HepG2 (cell line): ENCODE data around the gene SP1. TPM values are rescaled to one million over a fixed set of nuclear protein-coding genes. Genes with fewer than 3 reads are reported as not detected.

Experiments
- ATAC-seq: fragments of 200-7000 bp; cut with Tn5 transposase; 3 replicates; pipeline ENCODE4 v1.9.1; 2020; ENCODE audit warnings: mild to moderate bottlenecking, moderate library complexity
- BruUV-seq: library from RNA; stranded (reverse); fragments of 400-500 nt; replicated peaks from 2 replicates; lab custom pipeline; 2021; lab: Mats Ljungman, UMichigan
- CTCF ChIA-PET: fragments of 300-600 bp; formaldehyde crosslinking; extraction: SDS; loops from one replicate; lab custom pipeline; 2021; ENCODE audit warnings: low total read pairs, inconsistent platforms, low intra/inter-chr PET ratio; lab: Yijun Ruan, JAX
- POLR2A ChIA-PET: fragments of 350-600 bp; sonication (Branson Sonifier 250); formaldehyde crosslinking; loops from one replicate; lab custom pipeline; 2020; ENCODE audit warnings: antibody characterized with exemption, inconsistent platforms; lab: Yijun Ruan, JAX
- DNase-seq: peaks from one replicate; pipeline ENCODE4 v3.0.0-alpha.2; 2015; ENCODE audit warnings: low spot score
- FAIRE-seq: peaks from 3 replicates; lab custom pipeline; 2011; peaks lifted over from hg19 to GRCh38; lab: Jason Lieb, UNC
- H2AFZ ChIP-seq: one replicate; pipeline ENCODE4 v1.6.1; 2011; ENCODE audit warnings: low read length, inconsistent platforms
- H3K27ac ChIP-seq: fragments of 300-600 bp; 3 replicates; pipeline ENCODE4 v1.8.0; 2011; ENCODE audit warnings: mixed run types, mild to moderate bottlenecking, mixed read lengths, low read length, inconsistent platforms; ENCODE audit not compliant: insufficient read depth; ENCODE audit errors: extremely low read length
- H3K27me3 ChIP-seq, 2 experiments: fragments of 200-600 bp in 1 of 2; 2 replicates in 1 of 2; 3 replicates in 1 of 2; pipeline versions ENCODE4 v1.6.0 to v1.8.0; 2011; ENCODE audit warnings: low read length in 2 of 2, mild to moderate bottlenecking in 2 of 2, moderate library complexity in 2 of 2, inconsistent platforms in 1 of 2; ENCODE audit not compliant: insufficient read depth in 2 of 2, control insufficient read depth in 1 of 2
- H3K36me3 ChIP-seq, 2 experiments: fragments of 200-600 bp in 1 of 2; replicated peaks in 1 of 2; 2 replicates in 1 of 2; 3 replicates in 1 of 2; pipeline versions ENCODE4 v1.5.1 to v1.8.0; 2011; ENCODE audit warnings: low read length in 2 of 2, inconsistent platforms in 1 of 2; ENCODE audit not compliant: insufficient read depth in 2 of 2, control insufficient read depth in 1 of 2
- H3K4me1 ChIP-seq: 2 replicates; pipeline ENCODE4 v1.5.1; 2012; ENCODE audit warnings: low read length, inconsistent platforms; ENCODE audit not compliant: insufficient read depth
- H3K4me2 ChIP-seq: 2 replicates; pipeline ENCODE4 v1.6.0; 2011; ENCODE audit warnings: low read depth, low read length, inconsistent platforms
- H3K4me3 ChIP-seq, 3 experiments: fragments of 200-600 bp in 1 of 3; sonication (generic), shearing (Covaris generic) in 1 of 3; replicated peaks in 1 of 3; 2 replicates each; pipeline ENCODE4 v1.5.1; 2011 to 2016; ENCODE audit warnings: low read length in 3 of 3, inconsistent platforms in 2 of 3, low read depth in 2 of 3, mild to moderate bottlenecking in 2 of 3, control low read depth in 1 of 3, mixed read lengths in 1 of 3; ENCODE audit not compliant: insufficient read depth in 1 of 3
- H3K79me2 ChIP-seq: one replicate; pipeline ENCODE4 v1.6.1; 2011; ENCODE audit warnings: low read length, inconsistent platforms; ENCODE audit not compliant: insufficient read depth
- H3K9ac ChIP-seq: 2 replicates; pipeline ENCODE4 v1.6.0; 2011; ENCODE audit warnings: mild to moderate bottlenecking, low read depth, low read length, inconsistent platforms; ENCODE audit not compliant: insufficient read depth
- H3K9me3 ChIP-seq: 2 replicates; pipeline ENCODE4 v1.5.1; 2012; ENCODE audit warnings: mild to moderate bottlenecking, low read length
- H4K20me1 ChIP-seq: 2 replicates; pipeline ENCODE4 v1.6.0; 2011; ENCODE audit warnings: inconsistent platforms, mild to moderate bottlenecking, low read length, moderate library complexity; ENCODE audit not compliant: insufficient read depth
- MBD4 ChIP-seq: IDR thresholded peaks from 2 replicates; pipeline ENCODE4 v1.6.1; 2012; ENCODE audit warnings: low read length, inconsistent platforms, borderline replicate concordance
- PAF1 ChIP-seq: IDR thresholded peaks from 2 replicates; pipeline ENCODE4 v1.6.1; 2016; ENCODE audit warnings: missing genetic modification reagents, missing compliant biosample characterization
- POLR2A ChIP-seq, 2 experiments: IDR thresholded peaks; 2 replicates each; pipeline ENCODE4 v1.6.1; 2011; ENCODE audit warnings: low read depth in 2 of 2, low read length in 2 of 2, mild to moderate bottlenecking in 1 of 2, moderate library complexity in 1 of 2; ENCODE audit not compliant: insufficient read depth in 1 of 2
- POLR2AphosphoS2 ChIP-seq: IDR thresholded peaks from 2 replicates; pipeline ENCODE4 v1.6.1; 2011; ENCODE audit warnings: low read depth, low read length, improper control_type of control experiment
- POLR2AphosphoS5 ChIP-seq: IDR thresholded peaks from 2 replicates; pipeline ENCODE4 v1.6.1; 2012; ENCODE audit warnings: low read depth, low read length
- RBM22 ChIP-seq: fragments of 200-400 bp; formaldehyde crosslinking; optimal IDR thresholded peaks from 2 replicates; pipeline ENCODE3; 2017; ENCODE audit warnings: mild to moderate bottlenecking, low read length, moderate library complexity
- SAP130 ChIP-seq: IDR thresholded peaks from 2 replicates; pipeline ENCODE4 v1.6.1; 2016; ENCODE audit warnings: low read depth
- ZNF263 ChIP-seq: sonication (generic); formaldehyde crosslinking; IDR thresholded peaks from 2 replicates; pipeline ENCODE4 v1.4.0; 2020; ENCODE audit warnings: missing genetic modification reagents
- ZNF570 ChIP-seq: sonication (generic); formaldehyde crosslinking; IDR thresholded peaks from 2 replicates; pipeline ENCODE4 v1.4.0; 2020; ENCODE audit warnings: mild to moderate bottlenecking, missing genetic modification reagents, borderline replicate concordance
- WGBS: methylation state at CpG from one replicate; pipeline ENCODE4 v1.1.6; 2017; ENCODE audit warnings: low lambda C conversion rate; 5-methylcytosine and 5-hydroxymethylcytosine counted together
- in situ Hi-C: cut with HindIII; loops from 2 replicates; pipeline ENCODE4 v1.10.0; 2017; ENCODE audit warnings: low pct_unique_long_range_greater_than_20kb; ENCODE audit not compliant: extremely low pct_ligation_motif_present
- intact Hi-C: fragments of 100-400 bp; cut with micrococcal nuclease; formaldehyde crosslinking; loops from one replicate; pipeline ENCODE4 v1.10.0; 2022; ENCODE audit not compliant: unreplicated experiment
- polyA plus RNA-seq, 8 experiments: library from polyadenylated mRNA; depleted of rRNA in 3 of 8; stranded (reverse) in 7 of 8; unstranded in 1 of 8; fragments of >200 nt; fragmentation: Illumina TruSeq in 4 of 8; extraction: Trizol in 4 of 8; gene quantifications; 2 replicates each; pipeline versions ENCODE4 v1.2.1 to v1.2.3, GENCODE V29; 2011 to 2016; ENCODE audit warnings: low read depth in 4 of 8, missing spikeins in 1 of 8, mixed read lengths in 1 of 8; ENCODE audit not compliant: insufficient read depth in 1 of 8
- total RNA-seq, 5 experiments: library from RNA; depleted of rRNA; stranded (reverse); fragments of >200 nt; fragmentation: Illumina TruSeq; extraction: Trizol; gene quantifications; 2 replicates each; pipeline ENCODE4 v1.2.3, GENCODE V29; 2016; ENCODE audit warnings: low read depth in 1 of 5

Gene SP1
- total and polyA plus RNA-seq, 2 of the 13 experiments (the other 11 are each of a cell fraction or from before 2014, with no cell fraction given): 26.5 to 27.5 TPM

DNA sequence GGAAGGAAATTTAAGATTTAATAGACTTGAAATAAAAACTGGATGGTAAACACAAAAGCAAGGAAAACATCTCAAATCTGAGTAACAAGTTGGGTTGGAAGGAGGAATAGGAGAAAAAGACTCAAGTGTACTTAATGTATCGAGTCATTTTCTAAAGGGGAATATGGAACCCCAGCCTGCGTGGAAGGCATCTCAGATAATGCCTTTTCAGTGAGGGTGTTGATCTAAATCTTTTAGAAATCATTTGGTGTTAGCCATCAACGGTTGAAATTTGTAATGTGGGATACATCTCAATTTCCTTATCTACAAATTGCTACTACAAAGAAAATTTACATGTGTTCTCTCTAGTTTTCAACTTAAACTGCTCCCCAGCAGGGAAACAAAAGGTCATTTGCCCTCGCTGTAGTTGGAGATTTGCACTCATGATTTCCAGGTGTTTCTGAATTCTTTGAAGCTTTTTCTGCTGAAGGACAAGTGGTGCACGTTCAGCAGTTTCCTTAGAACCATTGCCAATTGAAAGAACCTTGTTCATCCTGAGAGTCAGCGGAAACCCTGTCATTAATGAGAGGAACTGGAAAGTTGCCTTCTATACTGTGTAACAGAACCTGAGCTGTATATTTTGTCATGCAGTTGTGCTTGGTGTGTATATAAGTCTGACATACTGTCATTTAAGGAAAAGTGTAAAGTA lies 74.1 kb downstream of the SP1 start:
- Histone ChIP-seq H3K27me3 (no peaks in the 10 kb centered on the region), H3K9me3 (no peaks in the 10 kb centered on the region), H3K4me2 (peak overlapping the region; percentile 91), H3K4me1 (peaks cover 34% of the 10 kb centered on the region), H3K4me3 (peak overlapping the region; percentile 29 to 95 (median 77); a peak in 4 of 6 replicates), H3K9ac (peak overlapping the region; percentile 92), H3K79me2 (peaks cover 56% of the 10 kb centered on the region), H2AFZ (no peak overlapping the region), H3K36me3 (peaks cover 20 to 52% of the 10 kb centered on the region in 2 experiments), H3K27ac (no peak overlapping the region), H4K20me1 (peaks cover 53% of the 10 kb centered on the region)
- intact Hi-C loops: no loop called here
- ChIA-PET POLR2A (interaction anchor here (1.0 to 2.8 kb wide), 6 partner anchors 8 to 75 kb away, joined by 3 to 9 read pairs (median 6); partner anchors contain the start of genes PRR13, SP1 and TARBP2), CTCF (no interaction called here)
- FAIRE-seq (no peak), ATAC-seq (no peak), DNase-seq (no peak)
- BruUV-seq: no TSS peak
- in situ Hi-C loops: no loop called here
- TF ChIP-seq ZNF263 (CRISPR knock-in tag): no peak
- TF ChIP-seq POLR2AphosphoS2: peak; percentile 30; the same call in 1 of the 2 replicates
- peak; percentile 31; the same call in 1 of the 2 replicates for TF ChIP-seq POLR2AphosphoS5
- peak in 1 of 2 experiments; percentile 11; a peak in 1 of 4 replicates for TF ChIP-seq POLR2A (IDR thresholded peaks at IDR 0.05; ENCODE audit: insufficient read depth in 1 of 2, low read depth in 2 of 2, low read length in 2 of 2)
- TF ChIP-seq ZNF570 (CRISPR knock-in tag): no peak
- peak; percentile 46; the same call in 1 of the 2 replicates for TF ChIP-seq MBD4
- 59% methylated on average over 6 of the region's 6 CpGs for WGBS

DNA sequence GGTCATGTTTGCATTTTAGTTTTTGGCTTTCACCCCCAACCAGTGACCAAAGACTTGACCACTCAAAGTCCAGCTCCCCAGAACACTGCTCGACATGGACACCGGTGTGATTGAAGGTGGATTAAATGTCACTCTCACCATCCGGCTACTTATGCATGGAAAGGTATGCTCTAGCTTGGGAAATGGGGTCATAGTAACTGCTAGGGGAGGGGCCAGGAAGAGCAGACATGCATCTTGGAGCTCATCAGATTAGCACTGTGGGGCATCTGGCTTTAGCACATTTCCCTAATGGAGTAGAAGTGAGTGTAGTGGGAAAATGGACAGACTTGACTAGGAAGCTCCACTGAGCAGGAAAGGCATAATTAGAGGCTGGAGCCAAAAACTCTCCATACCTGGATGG lies 74.7 kb downstream of the SP1 start:
- FAIRE-seq: no peak
- H3K4me3 ChIP-seq: no peak overlapping the region
- ATAC-seq: no peak
- DNase-seq: no peak
- POLR2A ChIA-PET: interaction anchor here (1.0 to 2.8 kb wide), 6 partner anchors 8 to 75 kb away, joined by 3 to 9 read pairs (median 6); partner anchors contain the start of genes PRR13, SP1 and TARBP2
- peaks cover 56% of the 10 kb centered on the region for H4K20me1 ChIP-seq
- CTCF ChIA-PET: no interaction called here
- H3K4me1 ChIP-seq: peaks cover 34% of the 10 kb centered on the region
- no peaks in the 10 kb centered on the region for H3K9me3 ChIP-seq
- H3K27ac ChIP-seq: no peak overlapping the region
- H3K27me3 ChIP-seq: no peaks in the 10 kb centered on the region
- H3K36me3 ChIP-seq: peaks cover 22 to 58% of the 10 kb centered on the region in 2 experiments
- WGBS: 81% methylated on average over 3 of the region's 3 CpGs
- no peak overlapping the region for H3K9ac ChIP-seq
- H3K4me2 ChIP-seq: peak overlapping the region; percentile 91
- intact Hi-C loops: no loop called here
- in situ Hi-C loops: no loop called here
- H2AFZ ChIP-seq: no peak overlapping the region
- peaks cover 62% of the 10 kb centered on the region for H3K79me2 ChIP-seq
- BruUV-seq: no TSS peak
- TF ChIP-seq SAP130 (CRISPR knock-in tag): no peak
- TF ChIP-seq PAF1: 0 out of 2 replicates have a peak, but pooled peaks have one; percentile 32
- TF ChIP-seq RBM22: peak; percentile 13
